Aortic smooth muscle cell (primary cell): ENCODE data around the gene HOXC10. TPM values are rescaled to one million over a fixed set of nuclear protein-coding genes. Genes with fewer than 3 reads are reported as not detected.

Experiments used
- total RNA-seq: library from RNA; depleted of rRNA; stranded (reverse); fragments of >200 nt; gene quantifications from 2 replicates; pipeline ENCODE4 v1.2.3, GENCODE V29; 2014

HOXC10 gene
- total RNA-seq: not detected in 2 replicates

DNA sequence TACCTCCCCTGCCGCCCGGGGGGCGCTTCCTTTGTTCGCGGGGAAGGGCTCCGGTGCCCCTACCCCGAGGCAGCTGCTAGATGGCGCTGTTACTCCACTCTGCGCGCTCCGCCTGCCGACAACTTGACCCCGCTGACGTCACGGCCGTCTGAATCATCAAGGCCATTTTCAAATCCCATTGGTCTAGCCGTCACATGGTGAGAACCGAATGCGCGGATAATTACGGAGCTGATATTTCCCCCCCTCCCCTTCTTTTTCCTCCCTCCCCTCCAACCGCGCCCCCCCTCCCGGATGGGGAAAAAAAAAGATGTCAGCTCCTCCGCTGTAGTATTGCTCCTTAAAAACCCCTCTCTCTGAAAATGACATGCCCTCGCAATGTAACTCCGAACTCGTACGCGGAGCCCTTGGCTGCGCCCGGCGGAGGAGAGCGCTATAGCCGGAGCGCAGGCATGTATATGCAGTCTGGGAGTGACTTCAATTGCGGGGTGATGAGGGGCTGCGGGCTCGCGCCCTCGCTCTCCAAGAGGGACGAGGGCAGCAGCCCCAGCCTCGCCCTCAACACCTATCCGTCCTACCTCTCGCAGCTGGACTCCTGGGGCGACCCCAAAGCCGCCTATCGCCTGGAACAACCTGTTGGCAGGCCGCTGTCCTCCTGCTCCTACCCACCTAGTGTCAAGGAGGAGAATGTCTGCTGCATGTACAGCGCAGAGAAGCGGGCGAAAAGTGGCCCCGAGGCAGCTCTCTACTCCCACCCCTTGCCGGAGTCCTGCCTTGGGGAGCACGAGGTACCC lies at the start of gene HOXC10:
Gene HOXC10 (plus strand): TSS at position 246 of the 791 bp plus-strand sequence. CDS start 114 bp downstream, at position 360.

DNA sequence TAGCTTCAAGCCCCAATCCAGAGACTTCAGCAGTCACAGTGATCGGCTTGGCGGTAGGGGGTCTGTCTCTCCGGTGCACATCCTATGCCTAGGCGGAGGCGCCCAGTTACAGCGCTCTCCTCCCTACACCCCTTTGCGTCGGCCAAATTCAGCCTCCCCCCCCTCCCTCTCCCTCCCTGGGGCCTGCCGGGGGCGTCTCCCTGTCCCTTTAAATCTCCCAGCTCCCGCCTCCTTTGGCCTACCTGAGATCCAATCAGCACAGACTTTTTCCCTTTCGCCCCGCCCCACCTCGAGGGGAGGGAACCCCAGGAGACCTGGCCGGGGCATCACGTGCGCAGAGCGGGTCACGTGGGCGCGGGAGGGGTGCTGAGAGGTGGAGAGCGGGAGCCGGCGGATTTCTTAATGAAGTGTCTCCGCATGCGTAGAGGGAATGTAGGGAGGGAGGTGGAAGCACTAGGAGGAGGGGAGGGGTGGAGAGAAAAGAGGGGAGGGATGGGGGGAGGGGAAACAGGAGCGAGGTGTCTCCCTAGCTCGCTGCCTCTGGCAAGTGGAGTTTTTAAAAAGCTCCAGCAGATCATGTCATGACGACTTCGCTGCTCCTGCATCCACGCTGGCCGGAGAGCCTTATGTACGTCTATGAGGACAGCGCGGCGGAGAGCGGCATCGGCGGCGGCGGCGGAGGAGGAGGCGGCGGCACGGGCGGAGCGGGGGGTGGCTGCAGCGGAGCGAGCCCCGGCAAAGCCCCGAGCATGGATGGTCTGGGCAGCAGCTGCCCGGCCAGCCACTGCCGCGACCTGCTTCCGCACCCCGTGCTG lies 46.4 kb upstream of the HOXC10 start, which contains the start of gene HOXC13:
Gene HOXC13 (plus strand): TSS at position 506 of the 815 bp plus-strand sequence. CDS start 76 bp downstream, at position 582.

GRCh38 chr12:53954694-53955035 lies 30.3 kb upstream of the HOXC10 start, which contains the start of gene HOXC12:
Gene HOXC12 (plus strand): TSS chr12:53954903. CDS start chr12:53954930, 27 bp downstream.

DNA sequence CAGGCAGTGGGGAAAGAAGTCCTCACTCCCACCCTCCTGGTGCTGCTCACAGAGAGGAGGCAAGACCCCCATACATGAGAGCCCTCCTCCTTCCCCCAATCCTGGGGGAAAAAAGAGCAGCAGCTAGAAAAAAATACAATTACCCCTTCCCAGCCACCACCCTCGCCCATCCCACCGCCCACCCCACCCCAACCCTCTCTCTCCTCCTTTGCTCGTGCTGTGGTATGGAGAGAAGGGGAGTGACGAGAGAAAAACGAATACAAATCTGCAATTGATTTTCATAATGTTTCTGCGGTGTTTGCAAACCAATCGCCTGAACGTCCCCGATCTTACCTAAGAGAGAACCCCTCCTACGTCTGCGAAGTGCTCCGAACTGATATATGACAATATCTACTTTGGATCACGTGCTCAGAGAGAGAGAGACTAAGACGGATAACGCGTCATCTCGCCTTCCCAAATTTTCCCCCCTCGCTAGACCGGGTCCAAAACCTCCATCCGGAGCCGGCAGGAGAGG lies 12.2 kb upstream of the HOXC10 start, which contains the start of gene HOXC11:
Gene HOXC11 (plus strand): TSS at position 405 of the 514 bp plus-strand sequence. CDS start 116 bp downstream, outside the sequence.

DNA sequence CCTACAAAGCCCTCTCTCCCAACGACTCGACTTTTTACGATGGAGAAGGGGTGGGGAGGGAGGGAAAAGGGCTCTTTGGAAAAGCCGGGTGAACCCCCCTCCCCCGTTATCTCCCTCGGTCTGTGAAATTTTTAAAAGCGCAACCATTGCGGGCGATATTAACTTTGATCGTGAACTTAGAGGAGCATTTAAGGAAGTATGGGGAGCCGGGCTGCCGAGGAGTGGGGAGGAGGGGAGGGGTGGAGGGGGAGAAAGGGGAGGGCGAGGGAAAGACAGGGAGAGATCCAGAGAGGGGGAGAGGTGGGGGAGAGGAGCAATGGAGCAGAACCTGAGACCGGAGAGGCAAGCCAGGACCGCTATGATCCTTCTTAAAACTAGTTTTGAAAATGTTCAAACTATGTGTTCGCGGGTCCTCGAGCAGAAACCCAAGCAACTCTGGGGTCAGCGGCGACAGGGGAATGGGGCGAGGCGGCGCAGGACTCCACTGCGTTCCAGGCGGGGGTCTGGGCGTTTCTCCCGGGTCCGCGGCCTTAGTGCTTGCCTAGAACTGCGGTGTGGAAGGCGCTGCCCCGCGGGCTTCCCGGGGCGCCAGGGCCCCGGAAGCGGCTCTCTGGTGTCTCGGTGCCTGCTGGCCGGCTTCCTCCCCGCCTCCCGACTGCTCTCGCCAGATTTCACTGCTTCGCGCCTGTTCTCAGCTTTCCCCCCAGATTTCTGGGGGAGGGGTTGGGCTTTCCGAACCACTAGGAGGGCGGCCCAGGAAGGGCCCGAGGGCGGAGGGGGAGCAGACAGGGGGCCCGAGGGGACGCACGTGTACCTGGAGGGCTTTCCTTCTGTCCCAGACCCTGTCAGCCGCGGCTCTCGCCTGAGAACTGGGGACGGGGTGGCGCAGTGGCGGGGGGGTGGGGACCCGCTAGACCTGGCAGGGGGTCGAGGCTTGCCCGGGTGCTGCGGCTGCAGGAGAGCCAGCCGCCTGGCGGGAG lies 10.6 kb upstream of the HOXC10 start, which contains the start of gene HOTAIR:
Gene HOTAIR (minus strand): TSS at position 871 of the 980 bp plus-strand sequence.

GRCh38 chr12:54000116-54001114 lies 15.5 kb downstream of the HOXC10 start, which contains the start of gene HOXC9:
Gene HOXC9 (plus strand): TSS chr12:54000161. CDS start chr12:54000189, 28 bp downstream.

DNA sequence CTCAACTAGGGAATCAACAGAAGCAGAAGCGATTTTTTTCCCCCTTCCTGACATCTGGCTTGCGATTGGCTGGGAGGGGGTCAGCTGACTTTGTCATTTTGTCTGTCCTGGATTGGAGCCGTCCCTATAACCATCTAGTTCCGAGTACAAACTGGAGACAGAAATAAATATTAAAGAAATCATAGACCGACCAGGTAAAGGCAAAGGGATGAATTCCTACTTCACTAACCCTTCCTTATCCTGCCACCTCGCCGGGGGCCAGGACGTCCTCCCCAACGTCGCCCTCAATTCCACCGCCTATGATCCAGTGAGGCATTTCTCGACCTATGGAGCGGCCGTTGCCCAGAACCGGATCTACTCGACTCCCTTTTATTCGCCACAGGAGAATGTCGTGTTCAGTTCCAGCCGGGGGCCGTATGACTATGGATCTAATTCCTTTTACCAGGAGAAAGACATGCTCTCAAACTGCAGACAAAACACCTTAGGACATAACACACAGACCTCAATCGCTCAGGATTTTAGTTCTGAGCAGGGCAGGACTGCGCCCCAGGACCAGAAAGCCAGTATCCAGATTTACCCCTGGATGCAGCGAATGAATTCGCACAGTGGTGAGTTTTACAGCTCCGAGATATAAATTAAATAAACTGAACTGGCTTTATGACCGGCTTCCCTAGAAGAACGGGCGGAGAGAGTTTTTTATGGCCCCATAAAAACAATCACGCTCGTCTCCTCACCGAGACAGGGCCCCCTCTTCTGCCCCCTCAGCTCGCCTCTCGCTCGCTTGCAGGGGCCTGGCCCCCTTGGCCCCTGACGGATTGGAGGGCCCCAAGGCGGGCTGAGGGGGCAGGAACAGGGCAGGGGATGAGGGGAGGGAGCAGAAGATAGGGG lies 43.6 kb downstream of the HOXC10 start, which contains the start of gene HOXC6:
Gene HOXC6 (plus strand): TSS at position 127 of the 888 bp plus-strand sequence. CDS start 82 bp downstream, at position 209.

GRCh38 chr12:54032627-54033100 lies 47.7 kb downstream of the HOXC10 start, which contains the start of gene HOXC5:
Gene HOXC5 (plus strand): TSS chr12:54033050. CDS start chr12:54033123, 73 bp downstream.

Other genes with a start within 250 kb of the HOXC10 start
- gene CISTR, start 233.2 kb upstream of the HOXC10 start, total RNA-seq: not detected in 2 replicates
- not detected in 2 replicates for gene HOXC13, start 46.3 kb upstream of the HOXC10 start, total RNA-seq
- gene HOXC12, start 30.2 kb upstream of the HOXC10 start, total RNA-seq: not detected in 2 replicates
- not detected in 2 replicates for gene HOXC11, start 12.0 kb upstream of the HOXC10 start, total RNA-seq
- not detected in 2 replicates for gene HOTAIR, start 10.2 kb upstream of the HOXC10 start, total RNA-seq
- not detected in 2 replicates for gene HOXC9, start 15.0 kb downstream of the HOXC10 start, total RNA-seq
- not detected in 2 replicates for gene HOXC8, start 23.8 kb downstream of the HOXC10 start, total RNA-seq
- gene HOXC6, start 43.3 kb downstream of the HOXC10 start, total RNA-seq: not detected in 2 replicates
- gene HOXC5, start 47.9 kb downstream of the HOXC10 start, total RNA-seq: not detected in 2 replicates
- gene HOXC4, start 68.7 kb downstream of the HOXC10 start, total RNA-seq: not detected in 2 replicates
- 18.4 and 20.1 TPM in 2 replicates for gene SMUG1, start 203.8 kb downstream of the HOXC10 start, total RNA-seq